ENCODE measurements around the gene GGCX.

- TF ChIP-seq CTCF (IDR thresholded peaks at IDR 0.05; ENCODE audit: low read length), result no peak
- TF ChIP-seq EZH2 (IDR thresholded peaks at IDR 0.05; ENCODE audit: borderline replicate concordance, low read length), result no peak
Observed at GRCh38 chr2:85561280-85562212, at the start of gene GGCX.
